ENCODE data around the gene CTRB1.

DNA sequence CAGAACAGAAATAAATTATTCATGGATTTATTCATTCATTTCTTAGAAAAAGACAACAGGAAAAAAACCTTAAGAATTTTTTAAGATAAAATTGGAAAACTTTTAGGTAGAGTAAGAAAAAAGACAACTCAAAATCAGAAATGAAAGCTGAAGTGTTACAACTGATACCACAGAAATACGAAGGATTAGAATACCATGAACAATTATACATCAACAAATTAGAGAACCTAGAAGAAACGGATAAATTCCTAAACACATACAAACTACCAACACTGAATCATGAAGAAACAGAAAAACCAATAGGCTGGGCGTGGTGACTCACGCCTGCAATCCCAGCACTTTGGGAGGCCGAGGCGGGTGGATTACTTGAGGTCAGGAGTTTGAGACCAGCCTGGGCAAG, 39.6 kb upstream of the CTRB1 start:
- TF ChIP-seq CTCF (IDR thresholded peaks at IDR 0.05) (no peak), ZFX (IDR thresholded peaks at IDR 0.05; ENCODE audit: borderline replicate concordance) (no peak)
